Measurements from ENCODE around the gene FBXO15.

GRCh38 chr18:74082742-74083556 lies 64.7 kb downstream of the FBXO15 start:
- TF ChIP-seq, protein P1, sequence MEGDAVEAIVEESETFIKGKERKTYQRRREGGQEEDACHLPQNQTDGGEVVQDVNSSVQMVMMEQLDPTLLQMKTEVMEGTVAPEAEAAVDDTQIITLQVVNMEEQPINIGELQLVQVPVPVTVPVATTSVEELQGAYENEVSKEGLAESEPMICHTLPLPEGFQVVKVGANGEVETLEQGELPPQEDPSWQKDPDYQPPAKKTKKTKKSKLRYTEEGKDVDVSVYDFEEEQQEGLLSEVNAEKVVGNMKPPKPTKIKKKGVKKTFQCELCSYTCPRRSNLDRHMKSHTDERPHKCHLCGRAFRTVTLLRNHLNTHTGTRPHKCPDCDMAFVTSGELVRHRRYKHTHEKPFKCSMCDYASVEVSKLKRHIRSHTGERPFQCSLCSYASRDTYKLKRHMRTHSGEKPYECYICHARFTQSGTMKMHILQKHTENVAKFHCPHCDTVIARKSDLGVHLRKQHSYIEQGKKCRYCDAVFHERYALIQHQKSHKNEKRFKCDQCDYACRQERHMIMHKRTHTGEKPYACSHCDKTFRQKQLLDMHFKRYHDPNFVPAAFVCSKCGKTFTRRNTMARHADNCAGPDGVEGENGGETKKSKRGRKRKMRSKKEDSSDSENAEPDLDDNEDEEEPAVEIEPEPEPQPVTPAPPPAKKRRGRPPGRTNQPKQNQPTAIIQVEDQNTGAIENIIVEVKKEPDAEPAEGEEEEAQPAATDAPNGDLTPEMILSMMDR (IDR thresholded peaks at IDR 0.05), result peak in 1 of 6 experiments; percentile 19
- no peak for TF ChIP-seq POLR2A (IDR thresholded peaks at IDR 0.05)
